SK-MEL-5 (cell line): ENCODE measurements around the gene BCHE. TPM values are rescaled to one million over a fixed set of nuclear protein-coding genes. Genes with fewer than 3 reads are reported as not detected.

ENCODE experiments used
- DNase-seq: peaks from one replicate; pipeline ENCODE4 v3.0.0-alpha.2; 2016; ENCODE audit warnings: low read depth, low spot score
- in situ Hi-C: cut with HindIII; loops from 2 replicates; pipeline ENCODE4 v1.10.0; 2016; ENCODE audit warnings: low sequenced_read_pairs, high pct_unique_total_duplicates, low pct_unique_long_range_greater_than_20kb
- polyA plus RNA-seq, 2 experiments: library from polyadenylated mRNA; depleted of rRNA; stranded (reverse); fragments of >200 nt; gene quantifications; 2 replicates each; pipeline ENCODE4 v1.2.3, GENCODE V29; 2015
- total RNA-seq: library from RNA; depleted of rRNA; stranded (reverse); fragments of >200 nt; shearing (Covaris generic); gene quantifications from 2 replicates; pipeline ENCODE4 v1.2.3, GENCODE V29; 2014; rRNA removed

Gene BCHE
- total RNA-seq, result 68.8 and 78.1 TPM in 2 replicates
- polyA plus RNA-seq (2015; cell fraction: cytosol; rRNA removed), result 41.9 and 55.4 TPM in 2 replicates
- 20.9 and 27.5 TPM in 2 replicates for polyA plus RNA-seq (2015; cell fraction: nucleus; rRNA removed)

GRCh38 chr3:165837058-165837525, at the start of gene BCHE:
TSS of gene BCHE (minus strand) at chr3:165837423. CDS start at chr3:165831033, 6,390 bp downstream.
- DNase-seq, result peak; percentile 89
- in situ Hi-C loops, result no loop called here

- no peak for DNase-seq
- in situ Hi-C loops, result no loop called here
Measured at GRCh38 chr3:165885558-165886270, 48.5 kb upstream of the BCHE start.

GRCh38 chr3:165884518-165884917, 47.3 kb upstream of the BCHE start:
- DNase-seq, result no peak
- in situ Hi-C loops, result no loop called here

DNA sequence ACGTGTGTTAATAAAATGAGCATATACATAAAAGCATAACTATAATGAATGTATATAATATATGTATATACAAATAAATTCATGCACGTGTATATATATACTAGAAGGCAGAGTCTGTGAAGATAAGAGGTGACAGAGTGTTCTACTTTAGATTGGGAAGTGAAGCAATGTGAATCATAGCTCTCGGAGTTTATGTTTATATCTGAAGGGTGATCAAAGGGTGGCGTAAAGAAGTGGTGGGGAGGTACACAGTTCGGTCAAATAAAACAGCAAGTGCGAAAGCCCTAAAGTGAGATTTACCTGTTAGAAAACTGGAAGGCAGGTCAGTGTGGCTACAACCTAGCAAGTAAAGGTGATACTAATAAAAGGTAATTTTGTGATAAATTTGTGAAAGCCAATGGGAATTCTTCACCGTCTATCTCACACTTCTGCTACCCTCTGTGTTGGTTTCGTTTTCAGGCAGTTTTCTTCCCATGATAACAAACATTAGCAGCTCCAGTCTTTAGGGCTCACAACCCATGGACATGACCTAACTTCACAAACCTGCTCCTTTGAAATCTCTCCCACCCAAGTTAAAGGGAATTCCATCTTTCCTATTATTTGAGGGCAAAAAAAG, 46.7 kb upstream of the BCHE start:
- peak; percentile 30 for DNase-seq
- in situ Hi-C loops, result no loop called here

DNA sequence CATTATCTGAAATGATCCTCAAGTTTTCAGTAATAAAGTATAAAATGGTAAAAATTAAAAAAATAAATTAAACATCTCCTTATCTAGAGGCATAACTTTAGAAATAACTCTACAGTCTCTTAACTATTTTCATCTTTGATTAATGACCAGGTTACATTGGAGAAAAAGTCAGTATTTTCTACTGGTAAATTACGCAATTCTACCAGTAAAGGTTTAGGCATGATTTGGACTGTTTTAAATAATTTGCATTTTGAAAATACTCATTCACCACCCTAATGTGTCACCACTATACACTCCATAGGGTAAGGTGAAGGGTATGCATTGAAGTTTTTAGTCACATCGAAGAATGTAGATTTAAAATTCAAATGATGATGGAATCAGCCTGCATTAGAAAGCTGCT, 45.9 kb upstream of the BCHE start:
- no peak for DNase-seq
- in situ Hi-C loops, result no loop called here

DNA sequence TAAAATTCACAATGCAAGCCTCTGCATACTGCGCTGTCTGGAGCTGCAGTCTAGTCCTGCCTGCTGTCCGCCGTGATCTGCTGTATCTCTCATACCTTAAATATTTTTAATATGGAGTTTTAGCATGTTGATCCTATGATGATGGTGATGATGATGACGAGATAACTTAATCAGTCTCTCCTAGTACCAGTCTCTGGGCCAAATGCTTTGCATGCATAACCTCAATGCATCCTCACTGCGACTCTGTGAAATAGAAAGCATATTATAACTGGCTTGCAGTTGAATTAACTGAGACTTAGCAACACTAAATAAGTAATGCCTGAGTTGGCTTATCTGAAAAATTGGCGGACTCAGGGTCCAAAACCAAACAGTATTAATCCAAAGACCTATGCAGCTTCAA, 38.4 kb upstream of the BCHE start:
- in situ Hi-C loops, result no loop called here

DNA sequence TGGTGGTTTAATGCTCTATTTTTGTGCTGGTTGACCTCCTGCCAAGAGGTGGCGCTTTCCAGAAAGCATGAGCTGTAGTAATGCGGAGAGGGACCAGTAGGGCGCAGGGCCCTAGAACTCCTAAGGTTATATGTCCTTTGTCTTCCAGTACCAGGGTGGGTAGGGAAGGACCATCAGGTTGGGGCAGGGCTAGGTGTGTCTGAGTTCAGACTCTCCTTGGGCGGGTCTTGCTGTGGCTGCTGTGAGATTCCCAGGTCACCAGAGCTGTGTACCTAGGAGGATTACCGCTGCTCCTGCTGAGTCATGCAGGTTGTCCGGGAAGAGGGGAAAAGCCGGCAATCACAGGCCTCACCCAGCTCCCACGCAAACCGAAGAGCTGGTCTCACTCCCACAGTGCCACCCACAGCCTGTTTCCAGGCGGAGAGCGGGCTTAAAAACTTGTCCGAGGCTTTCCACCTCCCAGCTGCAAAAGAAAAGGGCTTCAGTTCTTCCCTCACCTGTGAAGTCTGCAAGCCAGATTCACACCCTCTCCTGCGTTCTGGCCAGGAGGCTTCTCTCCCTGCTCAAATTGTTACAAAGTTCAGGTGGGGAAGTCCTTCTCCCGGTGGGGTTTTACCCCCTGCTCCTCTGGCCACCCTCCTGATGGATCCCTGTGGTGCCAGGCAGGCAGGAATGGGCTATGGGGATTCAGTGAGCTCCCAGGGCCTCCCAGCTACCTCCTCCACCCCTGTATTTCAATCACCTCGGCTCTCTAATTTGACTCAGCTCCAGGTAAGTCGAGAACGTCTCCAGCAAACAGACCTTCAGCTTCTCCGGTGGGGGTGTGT, 37.7 kb upstream of the BCHE start:
- in situ Hi-C loops, result no loop called here
- DNase-seq, result peak; percentile 40

More for the DNA sequence above, 38.4 kb upstream of the BCHE start:
- no peak for DNase-seq

DNA sequence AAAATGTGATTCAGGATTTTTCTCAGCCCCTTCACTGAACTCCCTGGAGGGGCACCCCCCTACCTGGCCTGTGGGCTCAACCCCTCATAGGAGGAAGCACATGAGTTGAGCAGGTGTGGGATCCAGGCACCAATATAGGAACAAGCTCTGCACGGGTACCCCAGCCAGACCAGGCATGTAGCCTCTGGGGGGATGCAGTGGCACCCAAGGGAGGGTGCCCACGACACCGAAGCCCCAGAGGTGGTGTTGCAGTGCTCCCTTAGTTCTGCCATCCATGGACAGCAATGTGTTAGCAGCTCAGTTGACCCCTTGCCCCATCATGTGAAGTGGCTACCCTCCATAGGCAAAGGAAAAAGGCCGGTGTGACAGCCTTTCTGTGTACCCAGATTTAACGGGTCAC, 30.9 kb upstream of the BCHE start:
- DNase-seq, result no peak
- in situ Hi-C loops, result no loop called here

- no peak for DNase-seq
- in situ Hi-C loops, result no loop called here
Measured at GRCh38 chr3:165859061-165859460, 21.8 kb upstream of the BCHE start.

DNA sequence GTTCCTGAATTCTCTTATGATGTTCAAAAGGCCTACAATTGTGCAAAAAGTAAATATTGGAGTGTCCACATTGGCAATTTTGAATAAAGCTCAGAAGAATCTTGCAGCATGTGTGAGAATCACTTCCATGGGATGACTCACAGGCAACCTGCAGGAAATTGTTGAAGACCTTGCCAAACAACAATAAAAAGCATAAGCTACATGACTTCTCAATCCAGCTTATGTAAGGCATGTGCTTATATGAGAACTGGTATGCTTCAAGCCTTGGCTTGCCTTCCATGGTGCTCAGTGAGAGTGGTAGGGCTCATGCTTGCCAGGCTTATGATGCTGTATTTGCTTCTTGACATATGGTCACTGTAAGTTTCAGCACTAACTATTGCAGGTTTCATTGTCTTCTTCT, 18.4 kb upstream of the BCHE start:
- in situ Hi-C loops, result no loop called here
- no peak for DNase-seq

DNA sequence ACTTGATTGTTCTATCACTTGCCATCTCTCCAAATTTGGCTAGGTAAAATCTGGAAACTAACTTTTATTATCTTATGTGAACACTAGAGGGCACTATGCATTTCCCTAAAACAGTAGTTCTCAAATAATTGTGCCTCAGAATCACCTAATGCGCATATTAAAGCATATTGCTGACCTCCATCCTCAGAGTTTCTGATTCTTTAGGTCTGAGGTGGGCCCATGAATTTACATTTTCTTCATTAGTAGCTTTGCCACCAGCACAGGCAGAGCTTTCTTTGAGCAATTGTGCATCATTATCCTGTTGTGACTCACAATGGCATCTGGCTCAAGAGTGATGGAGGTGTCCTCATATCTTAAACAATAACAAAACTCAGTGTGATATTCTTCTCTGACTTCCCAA, 17.5 kb upstream of the BCHE start:
- in situ Hi-C loops, result no loop called here
- peak; percentile 46 for DNase-seq

GRCh38 chr3:165852711-165853110, 15.5 kb upstream of the BCHE start:
- in situ Hi-C loops, result no loop called here

GRCh38 chr3:165852191-165852590, 15.0 kb upstream of the BCHE start:
- in situ Hi-C loops, result no loop called here
- no peak for DNase-seq

More at GRCh38 chr3:165852711-165853110, 15.5 kb upstream of the BCHE start:
- DNase-seq, result no peak

DNA sequence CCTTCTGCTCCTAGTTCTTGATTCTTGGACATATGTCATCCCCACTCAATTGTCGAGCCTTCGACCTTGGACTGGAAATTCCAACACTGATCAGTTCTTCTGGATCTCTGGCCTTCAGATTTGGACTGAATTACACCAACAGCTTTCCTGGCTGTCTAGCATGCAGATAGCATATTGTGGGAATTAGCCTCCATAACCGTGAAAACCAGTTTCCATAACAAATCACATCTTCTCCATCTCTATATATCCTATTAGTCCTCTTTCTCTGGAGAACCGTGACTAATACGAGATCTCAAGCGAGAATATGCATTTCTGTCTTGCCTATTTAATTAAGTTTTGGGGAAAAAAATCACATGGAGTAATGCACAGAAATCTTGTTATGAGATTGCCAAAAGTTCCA, 8.8 kb upstream of the BCHE start:
- in situ Hi-C loops, result no loop called here
- DNase-seq, result no peak

DNA sequence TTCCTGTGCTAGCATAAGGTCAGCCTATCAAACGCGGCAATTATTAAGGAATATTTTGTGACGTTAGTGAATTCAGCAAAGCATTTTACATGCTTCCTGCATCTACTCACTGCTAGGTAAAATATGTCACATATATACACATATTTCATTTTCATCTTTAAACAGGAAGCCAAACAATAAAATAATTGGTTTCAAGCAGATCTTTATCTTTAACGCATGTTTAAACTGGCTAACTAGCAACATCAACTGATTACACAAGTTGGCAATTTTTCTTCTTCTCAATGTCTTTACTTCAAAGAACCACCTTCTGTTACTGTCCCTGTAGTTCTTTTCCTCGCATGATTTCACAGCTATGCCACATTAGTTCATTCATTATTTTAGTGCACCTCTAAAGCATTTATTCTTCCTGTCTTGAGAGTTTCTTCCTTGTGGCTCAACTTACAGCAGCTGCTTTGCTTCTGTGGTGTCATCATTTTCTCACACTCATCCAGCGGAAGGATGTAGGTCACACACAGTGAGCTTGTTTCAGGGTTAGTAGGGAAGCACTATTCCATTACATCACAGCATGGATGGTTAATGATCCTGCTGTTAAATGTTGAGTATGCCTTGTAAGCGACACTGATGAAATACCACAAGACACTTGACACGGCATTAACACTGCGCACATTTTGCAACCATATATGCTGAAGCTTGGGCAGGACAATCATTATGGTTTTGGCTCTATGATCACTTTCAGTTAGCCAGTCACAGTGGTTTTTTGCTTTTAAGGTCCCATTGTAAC, 2.3 kb upstream of the BCHE start:
- DNase-seq, result no peak
- in situ Hi-C loops, result no loop called here

DNA sequence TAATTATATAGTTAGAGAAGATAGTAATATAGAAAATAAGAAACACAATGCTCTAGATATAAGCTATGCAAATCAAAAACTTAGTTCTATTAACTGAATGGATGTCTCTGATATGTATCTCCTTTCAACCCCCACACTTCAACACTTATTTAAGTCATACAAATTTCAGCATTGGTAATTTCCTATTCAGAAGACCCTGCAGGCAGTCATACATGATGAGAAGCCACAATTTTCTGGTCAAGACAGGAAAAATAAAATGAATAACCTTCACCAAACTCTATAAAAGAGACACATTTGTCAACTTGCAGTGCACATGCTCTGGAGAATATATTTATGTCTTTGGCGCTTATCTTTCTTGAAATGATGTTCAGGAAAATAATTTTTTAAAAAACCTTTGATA, 578 bp upstream of the BCHE start:
- DNase-seq, result no peak
- in situ Hi-C loops, result no loop called here

- peak; percentile 77 for DNase-seq
- in situ Hi-C loops, result no loop called here
Measured at GRCh38 chr3:165835431-165835830, 1.8 kb downstream of the BCHE start.
